ENCODE measurements around the gene CASKIN1.

DNA sequence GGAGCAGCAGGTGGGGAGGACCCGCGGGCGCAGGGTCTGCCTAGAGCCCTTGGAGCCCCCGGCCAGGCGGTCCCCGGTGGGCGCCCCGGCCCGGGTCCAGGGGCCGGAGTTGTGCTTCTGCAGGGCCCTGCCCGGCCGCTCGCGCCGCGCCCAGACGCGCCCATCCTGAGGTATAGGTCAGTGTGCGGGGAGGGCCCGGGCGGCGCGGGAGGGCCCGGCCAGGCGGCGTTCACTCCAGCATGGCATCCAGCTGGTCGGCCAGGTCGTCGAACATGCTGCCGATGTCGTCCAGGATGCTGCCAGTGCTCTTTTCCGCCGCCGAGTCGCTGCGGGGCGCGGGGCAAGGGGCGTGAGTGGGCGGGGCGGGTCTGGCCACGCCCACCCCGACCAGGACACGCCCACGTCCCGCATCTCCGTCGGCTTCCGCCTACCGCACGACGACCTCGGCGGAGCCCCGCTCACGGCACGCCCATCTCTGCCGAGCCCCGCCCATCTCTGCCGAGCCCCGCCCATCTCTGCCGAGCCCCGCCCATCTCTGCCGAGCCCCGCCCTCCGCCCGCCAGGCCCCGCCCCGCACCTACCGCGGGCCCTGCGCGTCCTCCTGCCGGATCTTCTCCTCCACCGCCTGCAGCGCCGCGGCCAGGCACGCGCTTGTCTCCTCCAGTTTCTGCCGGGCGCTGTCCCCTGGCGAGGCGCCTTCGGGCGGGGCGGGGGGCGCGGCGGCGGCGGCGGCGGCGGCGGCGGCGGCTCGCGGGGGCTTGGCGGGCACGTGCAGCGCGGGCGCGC is 17.9 kb downstream of the CASKIN1 start:
- TF ChIP-seq, protein P1, sequence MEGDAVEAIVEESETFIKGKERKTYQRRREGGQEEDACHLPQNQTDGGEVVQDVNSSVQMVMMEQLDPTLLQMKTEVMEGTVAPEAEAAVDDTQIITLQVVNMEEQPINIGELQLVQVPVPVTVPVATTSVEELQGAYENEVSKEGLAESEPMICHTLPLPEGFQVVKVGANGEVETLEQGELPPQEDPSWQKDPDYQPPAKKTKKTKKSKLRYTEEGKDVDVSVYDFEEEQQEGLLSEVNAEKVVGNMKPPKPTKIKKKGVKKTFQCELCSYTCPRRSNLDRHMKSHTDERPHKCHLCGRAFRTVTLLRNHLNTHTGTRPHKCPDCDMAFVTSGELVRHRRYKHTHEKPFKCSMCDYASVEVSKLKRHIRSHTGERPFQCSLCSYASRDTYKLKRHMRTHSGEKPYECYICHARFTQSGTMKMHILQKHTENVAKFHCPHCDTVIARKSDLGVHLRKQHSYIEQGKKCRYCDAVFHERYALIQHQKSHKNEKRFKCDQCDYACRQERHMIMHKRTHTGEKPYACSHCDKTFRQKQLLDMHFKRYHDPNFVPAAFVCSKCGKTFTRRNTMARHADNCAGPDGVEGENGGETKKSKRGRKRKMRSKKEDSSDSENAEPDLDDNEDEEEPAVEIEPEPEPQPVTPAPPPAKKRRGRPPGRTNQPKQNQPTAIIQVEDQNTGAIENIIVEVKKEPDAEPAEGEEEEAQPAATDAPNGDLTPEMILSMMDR (IDR thresholded peaks at IDR 0.05) = no peak
- TF ChIP-seq POLR2A (IDR thresholded peaks at IDR 0.05) = no peak

All from testis (tissue), 2 donors.